Naive thymus-derived CD8-positive, alpha-beta T cell (primary cell): Measurements from ENCODE around the gene DUSP5. TPM values are rescaled to one million over a fixed set of nuclear protein-coding genes. Genes with fewer than 3 reads are reported as not detected.
A peak's percentile ranks its signal among the peaks of the same experiment; 100 is the strongest.
"Not testable (repeated sequence)": the region's sequence is repeated elsewhere in the genome, so short reads cannot be mapped to it uniquely, and the experiment has no call there.

Source experiments
- ATAC-seq, 2 donors: fragments of 150-1000 bp; cut with Tn5 transposase in 1 of 2; sonication (Bioruptor Pico), chemical (Tn5 transposase) in 1 of 2; 1 replicate in 1 of 2; 2 replicates in 1 of 2; pipeline ENCODE4 v1.10.0; 2021; ENCODE audit warnings: mild to moderate bottlenecking in 2 of 2, moderate library complexity in 2 of 2
- POLR2A ChIA-PET: fragments of 350-600 bp; sonication (Branson Sonifier 250); formaldehyde crosslinking; loops from one replicate; lab custom pipeline; 2021; ENCODE audit warnings: antibody characterized with exemption; lab: Charles Lee
- DNase-seq, 10 donors: peaks; one replicate each; pipeline versions ENCODE4 v3.0.0 to v3.0.0-alpha.2; 2020 to 2022
- H3K27ac Mint-ChIP-seq, 10 donors: one replicate each; pipeline ENCODE4 v1.8.0; 2020 to 2022; ENCODE audit warnings: mild to moderate bottlenecking in 10 of 10, mixed read lengths in 10 of 10, moderate library complexity in 4 of 10, inconsistent platforms in 1 of 10
- H3K27me3 Mint-ChIP-seq, 5 donors: one replicate each; pipeline ENCODE4 v1.8.0; 2021 to 2022; ENCODE audit warnings: mixed read lengths in 5 of 5
- H3K36me3 Mint-ChIP-seq, 3 donors: one replicate each; pipeline ENCODE4 v1.8.0; 2020 to 2022; ENCODE audit warnings: mixed read lengths in 3 of 3, mild to moderate bottlenecking in 2 of 3, inconsistent platforms in 1 of 3
- H3K4me1 Mint-ChIP-seq, 4 donors: one replicate each; pipeline ENCODE4 v1.8.0; 2021 to 2022; ENCODE audit warnings: mixed read lengths in 4 of 4
- H3K4me3 Mint-ChIP-seq, 10 donors: one replicate each; pipeline ENCODE4 v1.8.0; 2020 to 2022; ENCODE audit warnings: mild to moderate bottlenecking in 10 of 10, mixed read lengths in 10 of 10, moderate library complexity in 6 of 10, inconsistent platforms in 1 of 10
- H3K9me3 Mint-ChIP-seq, 9 donors: one replicate each; pipeline ENCODE4 v1.8.0; 2020 to 2022; ENCODE audit warnings: mixed read lengths in 9 of 9, mild to moderate bottlenecking in 3 of 9, inconsistent platforms in 1 of 9, moderate library complexity in 1 of 9
- polyA plus RNA-seq, 3 donors: library from polyadenylated mRNA; unstranded; fragments of 300-500 nt; fragmentation: Illumina TruSeq; gene quantifications; one replicate each; pipeline ENCODE4 v1.2.3, GENCODE V29; 2021
- total RNA-seq, 8 experiments: library from RNA in 2 of 8; stranded (reverse) in 2 of 8; gene quantifications; one replicate each; pipeline ENCODE4 v1.2.3 and lab custom pipeline; 2021 to 2026

Gene DUSP5
- total and polyA plus RNA-seq, 5 experiments from 2014 or later: 0.13 to 2.7 (median 1.1) TPM

- H3K9me3 Mint-ChIP-seq: peaks cover 0 to 9% (median 0%) of the 10 kb centered on the region in 9 donors
- ATAC-seq (no peak), DNase-seq (no peak)
- H3K27ac Mint-ChIP-seq: peak overlapping the region in 3 of 10 donors; percentile 25 to 36 (median 35)
- peaks cover 0 to 14% (median 4%) of the 10 kb centered on the region in 3 donors for H3K36me3 Mint-ChIP-seq
- H3K27me3 Mint-ChIP-seq: no peaks in the 10 kb centered on the region
- H3K4me1 Mint-ChIP-seq: peaks cover 0 to 10% (median 0%) of the 10 kb centered on the region in 4 donors
- H3K4me3 Mint-ChIP-seq: no peak overlapping the region
- POLR2A ChIA-PET: no interaction called here
Measured at GRCh38 chr10:110513949-110514348, 16.2 kb downstream of the DUSP5 start.

DNA sequence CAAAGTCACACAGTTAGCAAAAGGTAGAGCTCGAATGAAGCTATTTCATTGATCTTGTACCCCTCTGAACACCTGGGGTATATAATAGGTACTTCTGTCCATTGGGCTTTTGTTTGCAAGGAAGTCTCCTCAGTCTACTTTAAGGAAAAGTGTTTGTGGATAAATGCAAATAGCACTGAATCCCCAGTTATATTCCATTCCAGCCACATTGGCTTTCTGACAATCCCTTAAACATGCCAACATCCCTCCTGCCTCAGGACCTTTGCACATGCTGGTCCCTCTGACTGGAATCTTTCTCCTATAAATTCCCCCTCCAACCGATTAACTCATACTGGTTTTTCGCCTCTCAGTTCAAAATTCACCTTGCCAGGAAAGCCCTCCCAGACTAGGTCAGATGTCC is 17.1 kb downstream of the DUSP5 start:
- Mint-ChIP-seq H3K27me3 (no peaks in the 10 kb centered on the region), H3K4me3 (no peak overlapping the region), H3K9me3 (peaks cover 0 to 9% (median 0%) of the 10 kb centered on the region in 9 donors), H3K27ac (no peak overlapping the region), H3K4me1 (peaks cover 0 to 10% (median 0%) of the 10 kb centered on the region in 4 donors), H3K36me3 (peaks cover 0 to 14% (median 4%) of the 10 kb centered on the region in 3 donors)
- DNase-seq (no peak), ATAC-seq (no peak)
- POLR2A ChIA-PET: no interaction called here

GRCh38 chr10:110516815-110517492 is 19.2 kb downstream of the DUSP5 start:
- Mint-ChIP-seq H3K27ac (no peak overlapping the region), H3K9me3 (peaks cover 0 to 9% (median 0%) of the 10 kb centered on the region in 9 donors), H3K27me3 (no peaks in the 10 kb centered on the region), H3K4me1 (peaks cover 0 to 10% (median 0%) of the 10 kb centered on the region in 4 donors), H3K4me3 (no peak overlapping the region), H3K36me3 (no peaks in the 10 kb centered on the region)
- POLR2A ChIA-PET: no interaction called here
- ATAC-seq (no peak), DNase-seq (no peak)

DNA sequence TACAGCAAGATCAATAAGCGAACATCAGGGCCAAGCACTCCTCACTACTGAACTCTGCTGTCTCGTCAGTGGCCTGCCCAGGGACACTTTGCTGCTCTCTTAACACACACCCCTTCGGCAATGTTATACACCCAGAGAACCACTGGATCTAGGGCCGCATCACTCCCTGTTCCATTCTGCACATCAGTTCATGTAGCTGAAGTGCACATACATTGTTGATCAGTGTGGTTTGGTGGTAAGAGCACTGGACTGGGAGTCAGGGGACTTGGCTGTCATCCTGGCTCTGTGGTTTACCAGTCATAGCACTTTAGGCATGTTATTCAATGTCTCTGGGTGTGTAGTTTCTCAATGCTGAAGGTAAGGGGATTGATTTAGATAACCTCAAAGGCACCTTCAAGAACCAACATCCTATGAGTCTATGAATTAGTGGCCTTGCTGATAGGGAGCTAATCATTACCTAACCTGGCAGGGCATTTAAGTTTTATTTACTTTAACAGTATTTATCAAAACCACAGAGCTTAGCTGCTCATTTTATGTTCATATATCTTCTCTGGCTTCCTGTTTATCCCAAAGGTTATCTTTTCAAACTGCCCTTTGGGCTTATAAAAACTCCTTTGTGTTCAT is 24.8 kb downstream of the DUSP5 start:
- H3K27me3 Mint-ChIP-seq: no peaks in the 10 kb centered on the region
- peaks cover 0 to 7% (median 0%) of the 10 kb centered on the region in 4 donors for H3K4me1 Mint-ChIP-seq
- POLR2A ChIA-PET: no interaction called here
- H3K27ac Mint-ChIP-seq: no peak overlapping the region
- DNase-seq: no peak
- no peak overlapping the region for H3K4me3 Mint-ChIP-seq
- ATAC-seq: no peak
- no peaks in the 10 kb centered on the region for H3K36me3 Mint-ChIP-seq
- H3K9me3 Mint-ChIP-seq: no peaks in the 10 kb centered on the region

DNA sequence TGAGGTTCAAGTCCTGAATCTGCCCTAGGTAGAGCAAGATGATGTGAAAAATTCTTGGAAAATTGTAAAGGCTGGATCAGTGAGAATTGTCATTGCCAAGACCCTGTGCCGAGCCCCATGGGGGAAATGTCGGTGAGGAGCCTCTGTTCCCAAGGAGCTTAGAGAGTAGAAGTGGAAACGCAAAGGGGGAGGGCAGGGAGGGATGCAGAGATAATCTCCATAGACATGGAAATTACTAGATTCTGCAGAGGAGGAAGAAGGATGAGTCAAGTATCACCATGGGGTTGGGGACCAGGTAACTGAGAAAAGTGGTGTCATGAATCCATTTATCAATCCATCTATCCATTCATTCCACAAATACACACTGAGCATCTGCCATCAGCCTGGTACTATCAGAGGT is 26.0 kb downstream of the DUSP5 start:
- POLR2A ChIA-PET: no interaction called here
- no peaks in the 10 kb centered on the region for H3K27me3 Mint-ChIP-seq
- no peak overlapping the region for H3K27ac Mint-ChIP-seq
- no peaks in the 10 kb centered on the region for H3K9me3 Mint-ChIP-seq
- no peak overlapping the region for H3K4me3 Mint-ChIP-seq
- ATAC-seq (no peak), DNase-seq (no peak)
- no peaks in the 10 kb centered on the region for H3K36me3 Mint-ChIP-seq
- peaks cover under 1 to 18% (median 4%) of the 10 kb centered on the region in 4 donors for H3K4me1 Mint-ChIP-seq

GRCh38 chr10:110524179-110524858 is 26.6 kb downstream of the DUSP5 start:
- H3K4me3 Mint-ChIP-seq: no peak overlapping the region
- no peaks in the 10 kb centered on the region for H3K27me3 Mint-ChIP-seq
- no peaks in the 10 kb centered on the region for H3K9me3 Mint-ChIP-seq
- no peak for ATAC-seq
- H3K4me1 Mint-ChIP-seq: peaks cover 1 to 23% (median 10%) of the 10 kb centered on the region in 4 donors
- POLR2A ChIA-PET: no interaction called here
- DNase-seq: no peak
- no peak overlapping the region for H3K27ac Mint-ChIP-seq
- H3K36me3 Mint-ChIP-seq: no peaks in the 10 kb centered on the region

DNA sequence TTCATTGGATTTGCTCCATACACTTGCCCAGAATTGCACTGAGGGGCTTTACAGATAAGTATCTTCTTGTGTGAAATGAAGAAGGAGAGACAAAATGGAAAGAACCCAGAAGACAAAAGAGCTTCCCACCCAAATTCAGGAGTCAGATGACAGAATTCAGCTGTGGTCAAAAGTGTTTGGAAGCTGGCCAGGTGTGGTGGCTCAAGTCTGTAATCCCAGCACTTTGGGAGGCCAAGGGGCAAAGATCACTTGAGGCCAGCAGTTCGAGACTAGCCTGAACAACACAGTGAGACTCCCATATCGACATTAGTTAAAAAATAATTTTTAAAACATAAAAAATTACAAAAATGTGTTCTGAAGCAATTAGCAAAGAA is 27.1 kb downstream of the DUSP5 start:
- no peak for ATAC-seq
- POLR2A ChIA-PET: no interaction called here
- no peak overlapping the region for H3K27ac Mint-ChIP-seq
- H3K27me3 Mint-ChIP-seq: no peaks in the 10 kb centered on the region
- no peak overlapping the region for H3K4me3 Mint-ChIP-seq
- DNase-seq: no peak
- no peaks in the 10 kb centered on the region for H3K9me3 Mint-ChIP-seq
- peaks cover 1 to 29% (median 15%) of the 10 kb centered on the region in 4 donors for H3K4me1 Mint-ChIP-seq
- no peaks in the 10 kb centered on the region for H3K36me3 Mint-ChIP-seq

DNA sequence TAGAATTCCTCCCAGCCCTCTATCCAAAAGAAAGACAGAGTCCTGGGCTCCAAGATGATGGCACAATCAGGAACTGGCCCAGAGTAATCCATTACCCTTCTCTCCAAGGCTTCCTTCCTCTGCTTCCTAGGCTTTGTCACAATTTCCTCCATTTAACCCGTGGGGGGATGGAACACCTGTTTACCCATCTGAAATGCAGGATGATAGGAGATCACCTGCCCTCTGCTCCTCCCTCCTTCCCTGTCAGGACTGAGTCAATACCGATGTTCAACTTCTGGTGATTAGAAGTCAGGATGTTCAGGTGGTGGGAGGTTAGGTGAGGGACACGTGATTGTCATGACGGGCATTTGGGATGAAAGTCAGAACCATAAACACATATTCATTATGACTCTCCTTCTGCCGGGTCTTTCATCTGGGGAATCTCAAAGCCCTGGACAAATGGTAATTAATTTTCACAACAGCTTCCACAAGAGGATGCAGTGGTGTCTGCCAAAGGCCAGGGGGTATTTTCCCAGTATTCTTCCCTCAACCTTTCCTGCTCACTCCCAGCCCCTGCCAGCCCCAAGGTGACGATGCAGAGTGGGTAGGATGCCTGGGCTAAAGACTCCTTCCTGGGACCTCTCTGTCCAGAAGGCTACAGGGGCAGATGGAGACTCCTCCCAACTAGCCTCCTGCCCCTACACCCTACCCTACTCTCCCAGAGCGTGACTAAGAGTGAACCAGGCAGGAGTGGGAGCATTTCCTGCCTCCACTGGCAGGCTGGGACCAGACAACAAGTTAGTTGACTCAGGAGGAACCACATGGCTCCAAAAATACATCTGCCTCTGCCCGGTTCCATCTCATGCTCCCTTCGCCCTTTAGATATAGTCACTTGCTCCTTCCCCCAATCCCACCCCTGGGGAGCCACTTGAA is 27.9 kb downstream of the DUSP5 start:
- ATAC-seq (no peak), DNase-seq (no peak)
- Mint-ChIP-seq H3K9me3 (no peaks in the 10 kb centered on the region), H3K36me3 (no peaks in the 10 kb centered on the region), H3K4me1 (peaks cover 1 to 31% (median 17%) of the 10 kb centered on the region in 4 donors), H3K27ac (no peak overlapping the region), H3K27me3 (no peaks in the 10 kb centered on the region), H3K4me3 (no peak overlapping the region)
- POLR2A ChIA-PET: no interaction called here

- Mint-ChIP-seq H3K36me3 (no peaks in the 10 kb centered on the region), H3K27me3 (peaks cover 0 to 5% (median 0%) of the 10 kb centered on the region in 5 donors), H3K27ac (no peak overlapping the region), H3K4me3 (no peak overlapping the region), H3K9me3 (no peaks in the 10 kb centered on the region), H3K4me1 (peaks cover 1 to 30% (median 18%) of the 10 kb centered on the region in 4 donors)
- ATAC-seq: no peak
- DNase-seq: no peak
- POLR2A ChIA-PET: no interaction called here
Measured at GRCh38 chr10:110527731-110528171, 30.0 kb downstream of the DUSP5 start.

GRCh38 chr10:110528224-110528996 is 30.7 kb downstream of the DUSP5 start:
- POLR2A ChIA-PET: no interaction called here
- Mint-ChIP-seq H3K27me3 (peaks cover 0 to 5% (median 3%) of the 10 kb centered on the region in 5 donors), H3K4me3 (peak overlapping the region in 2 of 10 donors; percentile 22 to 54), H3K4me1 (peaks cover 3 to 34% (median 18%) of the 10 kb centered on the region in 4 donors), H3K27ac (no peak overlapping the region), H3K36me3 (no peaks in the 10 kb centered on the region), H3K9me3 (no peaks in the 10 kb centered on the region)
- DNase-seq: no peak
- ATAC-seq: no peak

GRCh38 chr10:110528997-110529524 is 31.4 kb downstream of the DUSP5 start:
- H3K27me3 Mint-ChIP-seq, POLR2A ChIA-PET, H3K36me3 Mint-ChIP-seq, DNase-seq, H3K27ac Mint-ChIP-seq, H3K9me3 Mint-ChIP-seq: not testable (repeated sequence)
- Mint-ChIP-seq H3K4me3 (peak overlapping the region in 5 of 10 donors; percentile 12 to 66 (median 42)), H3K4me1 (peaks cover 3 to 34% (median 18%) of the 10 kb centered on the region in 4 donors)
- ATAC-seq: peak in 1 of 2 donors; percentile 60
